Duodenal mucosa (tissue), 2 donors: ENCODE data around the gene SIRPA.

Experiments used
- H3K27ac ChIP-seq: one replicate; pipeline ENCODE4 v1.7.0; 2013; ENCODE audit warnings: low read depth, low read length
- H3K27me3 ChIP-seq, 2 donors: one replicate each; pipeline ENCODE4 v1.7.0; 2013; ENCODE audit warnings: low read length in 2 of 2, control low read depth in 1 of 2; ENCODE audit not compliant: insufficient read depth in 2 of 2, control insufficient read depth in 1 of 2
- H3K36me3 ChIP-seq, 2 donors: one replicate each; pipeline ENCODE4 v1.7.0; 2013; ENCODE audit warnings: low read length in 2 of 2, control low read depth in 1 of 2; ENCODE audit not compliant: insufficient read depth in 2 of 2, control insufficient read depth in 1 of 2
- H3K4me1 ChIP-seq, 2 donors: one replicate each; pipeline ENCODE4 v1.7.0; 2013; ENCODE audit warnings: low read length in 2 of 2, control low read depth in 1 of 2; ENCODE audit not compliant: insufficient read depth in 2 of 2, control insufficient read depth in 1 of 2
- H3K4me3 ChIP-seq, 2 donors: one replicate each; pipeline ENCODE4 v1.7.0; 2013; ENCODE audit warnings: low read length in 2 of 2, low read depth in 1 of 2
- H3K9ac ChIP-seq, 2 donors: one replicate each; pipeline ENCODE4 v1.7.0; 2013; ENCODE audit warnings: low read length in 2 of 2, low read depth in 1 of 2
- H3K9me3 ChIP-seq, 2 donors: one replicate each; pipeline ENCODE4 v1.7.0; 2013; ENCODE audit warnings: low read length in 2 of 2, control low read depth in 1 of 2; ENCODE audit not compliant: control insufficient read depth in 1 of 2

Gene SIRPA

DNA sequence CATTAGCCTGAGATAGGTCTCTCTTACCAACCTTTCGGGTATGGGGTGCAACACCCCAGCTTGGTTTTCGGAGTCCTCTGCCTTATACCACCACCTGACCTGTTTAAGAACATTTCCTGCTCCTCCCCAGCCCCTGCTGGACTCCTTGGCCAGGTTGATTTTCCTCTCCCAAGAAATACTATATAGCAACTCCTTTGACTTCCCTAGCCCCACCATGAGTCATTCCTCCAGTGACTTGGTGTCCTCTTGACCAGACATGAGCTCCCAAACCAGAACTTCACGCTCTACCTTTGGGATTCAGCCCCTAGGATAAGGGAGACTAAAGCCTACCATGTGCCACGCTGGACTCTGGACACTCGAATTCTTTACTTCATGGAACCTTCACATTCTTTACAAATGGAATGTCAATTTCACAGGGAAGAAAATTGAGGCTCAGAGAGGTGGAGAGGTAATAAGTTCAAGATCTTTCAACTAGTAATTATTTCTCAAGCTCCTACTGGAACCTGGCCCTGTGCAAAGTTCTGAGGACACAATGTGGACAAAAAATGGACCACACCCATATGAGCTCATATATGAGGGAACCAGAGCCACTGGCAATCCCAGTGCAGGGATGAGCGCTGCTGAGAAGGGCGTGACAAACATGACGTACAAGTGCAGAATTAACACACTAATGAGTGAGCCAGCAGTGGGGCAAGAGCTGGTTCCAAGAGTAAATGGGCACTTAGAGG is 48.2 kb downstream of the SIRPA start:
- Histone ChIP-seq H3K9ac (no peak overlapping the region), H3K36me3 (peaks cover 0 to 9% of the 10 kb centered on the region in 2 donors), H3K27ac (no peak overlapping the region), H3K4me3 (no peak overlapping the region), H3K27me3 (peaks cover 8 to 20% of the 10 kb centered on the region in 2 donors), H3K9me3 (no peaks in the 10 kb centered on the region), H3K4me1 (peaks cover 3 to 22% of the 10 kb centered on the region in 2 donors)

DNA sequence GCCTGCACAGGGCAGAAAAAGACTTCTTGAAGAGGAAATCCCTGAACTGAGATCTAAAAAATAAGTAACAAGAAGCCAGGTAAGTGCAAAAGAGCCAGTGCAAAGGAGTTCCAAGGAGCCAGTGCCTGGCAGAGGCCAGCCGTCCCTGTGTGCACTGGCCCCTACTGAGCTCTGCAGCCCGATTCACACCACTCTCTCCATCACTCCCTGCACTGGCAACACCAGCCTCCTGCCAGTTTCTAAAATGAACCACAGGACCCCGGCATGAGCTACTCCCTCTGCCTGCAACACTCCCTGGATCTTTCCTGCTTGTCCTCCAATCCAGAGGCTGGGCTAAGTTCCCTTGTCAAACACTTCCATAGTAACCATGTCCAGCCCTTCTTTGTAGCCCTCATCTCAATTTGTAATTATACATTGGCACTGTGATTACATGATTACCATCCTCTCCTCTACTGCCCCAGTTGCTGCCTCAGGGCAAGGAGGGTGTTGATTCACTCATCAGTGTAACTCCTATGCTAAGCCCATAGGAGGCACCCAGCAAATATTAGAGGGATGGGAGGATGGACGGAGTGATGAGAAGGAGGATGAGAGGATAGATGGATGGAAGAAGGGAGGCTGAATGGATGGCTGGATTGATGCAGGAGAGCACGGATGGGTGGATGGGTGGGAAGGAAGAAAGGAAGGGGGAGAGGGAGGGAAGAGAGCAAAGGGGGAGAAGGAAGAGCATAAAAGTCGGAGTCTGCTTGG is 49.3 kb downstream of the SIRPA start:
- Histone ChIP-seq H3K9me3 (no peaks in the 10 kb centered on the region), H3K4me3 (no peak overlapping the region), H3K9ac (no peak overlapping the region), H3K36me3 (no peaks in the 10 kb centered on the region), H3K27ac (no peak overlapping the region), H3K4me1 (peaks cover 3 to 22% of the 10 kb centered on the region in 2 donors), H3K27me3 (peaks cover 8 to 20% of the 10 kb centered on the region in 2 donors)

DNA sequence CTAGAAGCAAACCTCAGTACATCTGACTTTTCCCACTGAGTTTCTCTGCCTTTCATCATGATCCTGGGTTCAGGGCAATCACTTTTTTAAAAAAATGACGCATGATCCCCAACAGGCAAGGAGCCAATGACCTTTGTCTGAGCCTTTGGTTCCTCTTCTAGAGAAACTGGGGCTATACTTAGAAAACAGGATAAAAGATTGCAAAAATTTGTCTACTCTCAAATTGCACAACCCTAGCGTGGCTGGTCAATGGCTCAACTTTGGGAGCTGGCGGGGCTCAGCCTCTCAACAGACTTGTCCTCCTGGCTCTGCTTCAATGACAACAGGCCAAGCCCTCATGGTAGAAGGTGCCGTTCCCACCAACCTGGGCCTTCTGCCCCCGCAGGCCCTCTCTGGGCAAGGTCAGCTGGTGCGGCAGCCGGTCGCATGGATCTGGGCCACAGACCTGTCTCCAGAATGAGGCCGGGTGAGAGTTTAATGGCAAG is 50.0 kb downstream of the SIRPA start:
- Histone ChIP-seq H3K36me3 (no peaks in the 10 kb centered on the region), H3K9ac (no peak overlapping the region), H3K4me3 (no peak overlapping the region), H3K4me1 (peaks cover 3 to 22% of the 10 kb centered on the region in 2 donors), H3K27ac (no peak overlapping the region), H3K9me3 (no peaks in the 10 kb centered on the region), H3K27me3 (peaks cover 8 to 20% of the 10 kb centered on the region in 2 donors)

DNA sequence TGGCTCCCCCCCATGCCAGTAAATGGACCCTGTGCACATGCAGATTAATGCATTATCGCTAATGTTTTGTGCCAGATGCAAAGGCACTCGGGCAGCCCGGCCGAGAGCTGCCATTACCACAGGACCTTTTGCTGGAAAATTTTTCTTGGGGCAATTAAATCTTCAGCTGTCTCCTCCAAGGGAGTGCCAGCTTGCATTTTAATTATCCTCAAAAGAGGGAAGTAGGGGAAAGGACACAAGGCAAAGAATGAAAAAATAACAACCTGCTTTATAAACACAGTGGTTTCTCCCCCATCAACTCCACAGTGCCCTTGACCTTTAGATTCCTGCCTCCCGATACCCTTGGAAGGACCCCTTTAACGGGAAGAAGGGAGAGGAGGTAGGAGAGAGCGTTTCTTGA is 50.5 kb downstream of the SIRPA start:
- Histone ChIP-seq H3K36me3 (no peaks in the 10 kb centered on the region), H3K4me3 (no peak overlapping the region), H3K9me3 (no peaks in the 10 kb centered on the region), H3K27me3 (peaks cover 8 to 20% of the 10 kb centered on the region in 2 donors), H3K9ac (no peak overlapping the region), H3K27ac (no peak overlapping the region), H3K4me1 (peaks cover 3 to 22% of the 10 kb centered on the region in 2 donors)

DNA sequence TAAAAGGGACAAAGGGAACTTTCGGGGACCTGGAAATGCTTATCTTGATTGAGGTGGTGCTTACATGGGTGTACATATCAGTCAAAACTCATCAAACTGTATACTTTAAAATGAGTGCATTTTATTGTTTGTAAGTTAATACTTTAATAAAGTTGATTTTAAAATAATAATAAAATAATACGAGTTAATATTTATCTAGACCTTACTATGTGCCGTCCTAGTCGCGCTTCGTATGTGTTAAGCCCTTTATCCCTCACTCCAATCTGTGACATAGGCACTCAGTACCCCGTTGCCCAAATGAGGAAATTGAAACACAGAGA is 51.2 kb downstream of the SIRPA start:
- Histone ChIP-seq H3K9me3 (no peaks in the 10 kb centered on the region), H3K4me1 (peaks cover 3 to 22% of the 10 kb centered on the region in 2 donors), H3K27ac (no peak overlapping the region), H3K36me3 (no peaks in the 10 kb centered on the region), H3K9ac (no peak overlapping the region), H3K4me3 (no peak overlapping the region), H3K27me3 (peaks cover 8 to 20% of the 10 kb centered on the region in 2 donors)

DNA sequence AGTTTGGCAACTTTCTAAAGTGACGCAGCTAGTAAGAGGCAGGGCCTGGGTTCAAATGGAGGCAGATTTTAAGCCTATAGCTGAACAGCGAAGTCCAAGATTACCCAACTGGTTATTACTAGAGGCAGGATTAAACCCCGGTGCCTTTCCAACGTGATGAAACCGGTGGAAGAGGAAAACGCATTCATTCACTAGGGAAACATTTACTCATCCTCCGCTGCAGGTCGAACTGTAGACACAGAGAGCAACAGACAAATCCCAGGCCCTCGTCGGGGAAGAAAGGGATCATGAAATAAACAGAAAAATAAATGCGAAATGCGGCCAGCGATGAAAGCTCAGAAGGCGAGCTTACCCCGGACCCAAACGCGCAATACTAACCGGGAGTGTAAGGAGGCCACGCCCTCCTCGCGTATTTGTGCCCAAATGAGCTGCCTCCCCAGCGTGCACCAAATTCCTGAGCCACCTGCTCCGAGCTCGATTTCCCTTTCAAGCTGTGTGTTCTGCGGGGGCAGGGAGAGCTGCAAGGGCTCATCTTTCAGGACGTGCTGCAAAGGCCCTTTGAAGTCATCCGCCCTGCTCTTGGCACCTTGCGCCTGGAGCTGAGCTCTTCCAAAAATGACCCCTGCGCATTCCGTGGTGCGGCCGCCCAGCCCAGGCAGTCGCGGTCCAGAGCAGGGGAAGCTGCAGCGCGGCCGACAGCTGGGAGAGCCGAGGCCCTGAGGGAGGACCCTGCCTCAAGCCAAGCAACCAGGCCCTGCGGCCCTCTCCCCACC is 51.7 kb downstream of the SIRPA start:
- Histone ChIP-seq H3K36me3 (no peaks in the 10 kb centered on the region), H3K4me1 (peaks cover 3 to 22% of the 10 kb centered on the region in 2 donors), H3K27ac (no peak overlapping the region), H3K9me3 (no peaks in the 10 kb centered on the region), H3K4me3 (peak overlapping the region; percentile 28 to 60), H3K9ac (no peak overlapping the region), H3K27me3 (peaks cover 8 to 20% of the 10 kb centered on the region in 2 donors)

DNA sequence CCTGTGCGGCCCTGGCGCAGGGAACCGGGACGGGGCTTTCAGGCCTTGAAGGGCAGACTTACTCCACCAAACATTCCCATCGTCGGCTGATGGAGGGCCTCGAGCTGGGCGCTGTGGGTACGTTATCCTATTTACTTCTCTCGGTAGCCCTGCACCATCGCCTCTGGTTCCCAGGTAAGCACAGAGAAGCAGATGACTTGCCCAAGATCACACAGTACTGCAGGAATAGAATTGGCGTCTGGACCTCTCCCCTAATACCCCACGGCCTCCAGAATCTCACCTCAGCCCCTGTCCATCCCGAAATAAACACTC is 52.3 kb downstream of the SIRPA start:
- Histone ChIP-seq H3K4me1 (peaks cover 3 to 22% of the 10 kb centered on the region in 2 donors), H3K27ac (no peak overlapping the region), H3K9ac (no peak overlapping the region), H3K4me3 (peak overlapping the region in 1 of 2 donors; percentile 60), H3K27me3 (peaks cover 8 to 20% of the 10 kb centered on the region in 2 donors), H3K9me3 (no peaks in the 10 kb centered on the region), H3K36me3 (no peaks in the 10 kb centered on the region)

DNA sequence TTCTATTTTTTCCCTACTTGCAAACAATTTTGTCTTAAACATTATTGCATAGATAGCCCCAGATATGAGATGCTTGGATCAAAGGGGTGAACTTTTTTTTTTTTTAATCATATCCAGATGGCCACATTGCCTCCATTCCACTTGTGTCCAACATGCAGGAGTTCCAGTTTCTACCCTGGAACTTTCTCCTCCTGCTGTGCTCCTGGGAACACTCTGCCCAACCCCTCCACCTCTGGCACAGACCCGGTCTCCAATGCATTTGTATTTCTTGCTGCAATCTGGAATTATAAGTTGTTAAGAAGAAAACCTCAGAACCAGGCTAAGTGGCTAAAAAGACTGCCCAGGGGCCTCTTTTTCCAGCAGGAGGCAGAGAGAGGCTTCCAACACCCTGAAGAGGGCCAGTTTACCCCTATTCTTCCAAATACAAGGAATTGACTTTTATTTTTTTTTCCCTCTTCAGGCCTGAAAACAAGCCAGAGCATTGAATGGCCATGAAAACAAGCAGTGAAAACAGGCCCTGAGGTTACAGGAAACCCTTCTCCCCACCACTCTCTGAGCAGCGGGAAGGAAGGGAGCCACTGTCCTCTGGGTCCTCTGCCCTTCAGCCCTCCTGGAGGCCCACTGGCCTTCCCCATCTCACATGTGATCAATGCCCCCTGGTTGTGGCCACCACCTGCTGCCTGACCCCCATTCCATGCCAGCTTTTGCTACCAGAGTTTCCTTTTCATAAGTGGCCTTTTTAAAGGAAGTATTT is 54.3 kb downstream of the SIRPA start:
- Histone ChIP-seq H3K9ac (no peak overlapping the region), H3K4me3 (no peak overlapping the region), H3K9me3 (no peaks in the 10 kb centered on the region), H3K4me1 (peaks cover 0 to 19% of the 10 kb centered on the region in 2 donors), H3K36me3 (no peaks in the 10 kb centered on the region), H3K27ac (no peak overlapping the region), H3K27me3 (peaks cover 8 to 20% of the 10 kb centered on the region in 2 donors)

DNA sequence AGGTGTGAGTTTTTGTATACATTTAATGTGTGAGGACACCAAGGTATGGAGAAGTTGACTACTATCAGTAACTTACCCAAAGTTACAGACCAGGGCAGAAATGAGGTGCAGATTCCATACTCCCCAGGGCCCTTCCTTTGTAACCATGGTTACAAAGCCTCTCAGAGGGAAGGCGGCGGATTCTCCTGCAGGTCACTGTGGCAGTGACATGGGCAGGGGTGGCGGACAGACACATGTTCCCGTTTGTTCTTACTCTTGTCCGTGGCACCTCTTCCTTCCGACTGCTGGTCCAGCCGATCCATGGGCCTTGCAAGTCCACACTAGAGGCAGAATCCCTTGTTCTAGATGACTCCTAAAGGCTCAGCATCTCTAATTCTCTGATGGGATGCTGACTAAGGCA is 55.6 kb downstream of the SIRPA start:
- Histone ChIP-seq H3K27me3 (peaks cover 5 to 14% of the 10 kb centered on the region in 2 donors), H3K4me1 (peaks cover 0 to 13% of the 10 kb centered on the region in 2 donors), H3K27ac (no peak overlapping the region), H3K36me3 (no peaks in the 10 kb centered on the region), H3K9ac (no peak overlapping the region), H3K9me3 (no peaks in the 10 kb centered on the region), H3K4me3 (no peak overlapping the region)
